GM21825 (cell line): Measurements from ENCODE around the gene ETV3L.
"Not testable (repeated sequence)": the region's sequence is repeated elsewhere in the genome, so short reads cannot be mapped to it uniquely, and the experiment has no call there.

Experiments
- ATAC-seq: cut with Tn5 transposase; IDR thresholded peaks from one replicate; pipeline ENCODE4 v1.9.1; 2021; ENCODE audit warnings: mild to moderate bottlenecking, moderate library complexity; ENCODE audit not compliant: unreplicated experiment

ETV3L gene

DNA sequence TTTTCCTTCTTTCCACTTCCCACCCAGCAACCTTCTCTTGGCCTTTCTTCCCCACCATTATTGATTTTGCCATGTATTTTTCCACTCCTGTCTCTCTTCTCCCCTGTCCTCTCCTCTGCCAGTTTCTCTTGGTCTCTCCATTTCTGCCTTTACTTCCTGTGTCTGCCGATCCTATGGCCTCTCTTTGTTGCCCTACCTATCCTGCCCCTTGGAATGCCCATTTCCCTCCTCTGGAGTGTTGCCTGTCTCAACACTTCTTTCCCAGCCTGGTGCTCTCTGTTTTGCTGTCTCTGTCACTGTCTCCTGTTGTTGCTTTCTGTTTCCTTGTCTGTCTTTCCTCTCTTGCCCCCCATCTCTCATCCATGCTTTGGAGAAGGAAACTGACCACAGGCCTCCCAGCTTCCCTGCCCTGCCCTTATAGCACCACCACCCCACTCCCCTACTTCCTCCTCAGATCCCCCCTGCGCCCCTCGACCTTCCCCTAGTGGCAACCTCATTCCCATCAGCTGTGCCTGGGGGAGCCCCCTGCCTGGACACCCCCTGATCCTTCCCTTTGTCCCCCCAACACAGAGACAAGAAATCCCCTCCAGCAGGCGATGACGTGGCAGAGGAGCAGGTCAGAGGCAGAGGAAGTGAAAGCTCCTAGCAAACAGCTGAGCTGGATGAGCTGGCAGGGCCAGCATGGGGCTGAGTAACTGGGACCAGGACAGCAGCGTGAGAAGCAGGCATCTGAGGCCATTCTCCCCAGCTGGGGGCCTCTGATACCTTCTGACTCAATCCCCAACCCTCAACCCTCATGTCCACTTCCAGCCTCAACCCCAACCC is 6.6 kb upstream of the ETV3L start:
- ATAC-seq = peak; percentile 74

GRCh38 chr1:157105298-157105987 is 5.8 kb upstream of the ETV3L start:
- no peak for ATAC-seq

DNA sequence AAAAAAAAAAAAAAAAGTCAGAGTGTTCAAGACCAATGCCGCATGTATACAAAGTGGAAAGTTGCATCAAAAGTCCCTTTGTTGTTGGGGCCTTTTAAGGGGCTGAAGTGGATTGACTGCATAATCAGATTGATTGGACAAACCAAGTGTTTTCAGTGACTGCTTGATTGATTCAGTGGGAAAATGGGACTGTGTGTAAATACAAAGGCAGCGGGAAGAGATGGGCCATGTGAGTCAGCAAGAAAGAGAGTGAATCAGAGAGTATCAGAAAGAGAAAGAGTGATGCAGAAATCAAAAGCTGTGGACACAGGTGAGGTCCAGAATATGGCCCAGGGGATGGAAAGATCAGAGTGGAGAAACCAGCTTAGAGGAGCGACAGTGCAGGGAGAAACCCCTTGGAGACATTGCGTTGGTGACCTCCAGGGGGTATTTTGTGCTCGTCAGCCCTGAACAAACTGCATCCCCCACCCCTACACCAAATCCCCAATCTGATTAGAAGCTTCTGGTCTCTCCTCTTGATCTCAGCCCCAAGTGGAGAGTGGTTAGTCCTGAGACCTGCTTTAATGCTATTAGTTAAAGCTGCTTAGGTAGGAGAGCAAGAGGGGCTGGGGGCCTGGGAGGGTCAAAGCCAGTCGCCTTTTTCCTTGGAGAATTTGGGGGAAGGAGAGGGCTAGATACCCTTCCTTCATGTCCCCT is 5.1 kb upstream of the ETV3L start:
- no peak for ATAC-seq

GRCh38 chr1:157103268-157103667 is 3.7 kb upstream of the ETV3L start:
- ATAC-seq = no peak

DNA sequence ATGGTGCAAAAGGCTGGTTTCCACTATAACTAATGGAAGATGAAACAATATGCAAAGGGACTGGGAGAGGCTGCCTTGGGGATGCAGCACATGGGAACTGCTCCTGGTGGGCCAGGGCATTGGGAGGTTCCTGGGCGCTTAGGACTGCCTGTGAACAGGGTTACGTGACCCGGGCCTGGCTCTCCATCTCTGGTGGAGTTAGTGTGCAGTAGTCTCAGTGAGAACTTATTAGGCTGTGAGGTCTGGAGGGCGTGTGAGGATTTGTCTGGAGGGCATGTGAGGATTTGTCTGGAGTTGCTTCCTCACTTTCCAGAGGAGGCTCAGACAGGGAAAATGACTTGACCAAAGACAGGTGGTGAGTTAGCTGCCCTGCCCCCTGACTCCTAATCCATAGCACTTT is 1.5 kb upstream of the ETV3L start:
- ATAC-seq = no peak

GRCh38 chr1:157098987-157099632 is 498 bp downstream of the ETV3L start:
- not testable (repeated sequence) for ATAC-seq

DNA sequence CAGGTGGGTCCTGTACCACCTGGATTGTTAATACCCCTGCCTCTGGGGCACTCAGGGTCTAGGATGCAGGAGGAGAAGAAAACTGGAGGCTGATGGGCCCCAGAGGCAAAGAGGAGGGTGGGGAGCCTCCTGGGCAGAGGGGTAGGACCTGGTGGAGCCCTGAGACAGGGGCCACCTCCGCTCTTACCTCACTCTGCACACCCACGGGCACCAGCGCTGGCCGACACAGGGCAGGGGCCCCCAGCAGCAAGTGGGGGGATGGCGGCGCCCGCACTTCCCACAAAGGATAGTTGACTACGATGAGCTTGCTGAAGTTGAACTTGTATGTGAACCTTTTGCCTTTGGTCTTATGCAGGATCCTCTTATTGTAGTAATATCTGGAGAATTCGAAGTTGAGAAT is 1.1 kb downstream of the ETV3L start:
- ATAC-seq = no peak

DNA sequence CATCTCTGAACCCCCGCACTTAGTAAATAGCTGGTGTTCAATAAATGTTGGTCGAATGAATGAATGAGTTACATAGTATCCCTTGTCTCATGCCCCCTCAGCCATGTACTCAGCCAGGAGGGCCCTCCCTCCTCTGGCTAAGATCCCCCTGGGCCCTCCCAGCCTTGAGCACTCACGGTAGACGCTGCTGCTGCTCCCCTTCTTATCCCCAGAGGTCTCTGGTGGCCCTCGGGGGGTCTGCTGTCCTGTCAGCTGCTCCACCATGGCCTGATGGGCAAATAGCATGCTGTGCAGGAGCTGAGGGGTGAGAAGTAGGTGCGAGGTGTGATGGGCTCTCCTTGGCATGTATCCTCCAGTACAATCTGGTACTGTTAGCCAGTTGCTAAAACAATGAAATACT is 1.9 kb downstream of the ETV3L start:
- no peak for ATAC-seq

- ATAC-seq = no peak
Observed at GRCh38 chr1:157096881-157097280, 2.7 kb downstream of the ETV3L start.

DNA sequence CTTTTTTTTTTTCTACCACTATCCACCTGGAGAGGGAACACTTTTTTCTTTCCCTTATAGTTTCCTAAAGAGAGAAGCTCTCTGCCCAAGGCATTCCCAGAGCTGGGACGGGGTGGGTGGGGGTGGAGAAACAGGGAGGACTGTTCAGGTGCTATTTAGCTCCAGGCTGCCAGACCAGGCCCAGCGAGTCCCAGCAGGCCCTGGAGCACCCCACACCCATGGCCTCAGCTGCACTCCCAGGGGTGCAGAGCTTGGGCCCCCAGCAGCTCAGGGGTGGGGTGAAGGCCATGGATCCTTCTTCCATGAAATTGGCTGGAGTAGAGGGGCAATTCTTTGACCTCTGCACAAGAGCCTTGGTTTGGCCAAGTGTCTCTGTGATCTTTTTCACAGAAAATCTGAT is 4.1 kb downstream of the ETV3L start:
- ATAC-seq = no peak

- ATAC-seq = no peak
Observed at GRCh38 chr1:157095091-157095490, 4.5 kb downstream of the ETV3L start.

DNA sequence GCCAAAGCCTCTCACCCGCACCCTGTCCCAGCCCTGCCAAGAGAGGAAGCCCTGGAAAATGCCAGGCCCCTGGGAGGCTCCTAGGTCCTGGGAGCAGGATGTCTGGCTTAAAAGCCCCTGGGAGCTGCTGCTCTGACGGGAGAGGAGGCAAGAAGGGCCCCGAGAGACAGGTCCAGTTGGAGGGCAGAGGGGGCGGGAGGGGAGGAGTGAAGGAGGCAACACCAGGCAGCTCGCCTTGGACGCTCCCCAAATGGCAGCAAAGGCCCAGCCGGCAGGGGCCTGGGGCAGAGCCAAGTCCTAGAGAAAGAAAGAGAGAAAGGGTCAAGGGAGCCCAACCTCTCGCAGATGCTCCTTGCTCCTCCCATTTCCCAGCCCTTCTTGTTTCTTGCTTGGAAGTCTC is 6.8 kb downstream of the ETV3L start:
- ATAC-seq = no peak

- ATAC-seq = no peak
Observed at GRCh38 chr1:157091668-157092273, 7.8 kb downstream of the ETV3L start.

GRCh38 chr1:157091186-157091585 is 8.4 kb downstream of the ETV3L start:
- ATAC-seq = no peak

DNA sequence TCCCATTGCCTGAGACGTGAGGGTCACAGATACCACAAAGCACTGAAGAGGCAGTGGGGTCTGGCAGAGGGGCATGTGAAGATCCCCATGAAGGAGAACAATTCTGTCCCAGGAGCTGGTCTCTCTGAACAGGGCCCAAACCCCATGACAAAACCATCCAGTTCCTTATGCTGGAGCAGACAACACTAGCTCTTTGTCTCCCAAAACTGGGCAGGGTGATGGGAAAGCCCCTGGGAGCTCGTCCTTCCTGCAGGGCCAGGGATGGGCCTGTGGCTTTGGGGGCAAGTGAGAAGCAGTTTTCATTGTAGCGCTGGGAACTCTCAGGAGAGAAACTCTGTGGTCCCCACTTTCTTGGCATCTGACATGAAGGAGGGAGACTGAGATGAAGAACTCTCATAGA is 8.8 kb downstream of the ETV3L start:
- no peak for ATAC-seq

GRCh38 chr1:157090196-157090647 is 9.4 kb downstream of the ETV3L start:
- no peak for ATAC-seq

GRCh38 chr1:157089789-157090188 is 9.8 kb downstream of the ETV3L start:
- ATAC-seq = no peak

DNA sequence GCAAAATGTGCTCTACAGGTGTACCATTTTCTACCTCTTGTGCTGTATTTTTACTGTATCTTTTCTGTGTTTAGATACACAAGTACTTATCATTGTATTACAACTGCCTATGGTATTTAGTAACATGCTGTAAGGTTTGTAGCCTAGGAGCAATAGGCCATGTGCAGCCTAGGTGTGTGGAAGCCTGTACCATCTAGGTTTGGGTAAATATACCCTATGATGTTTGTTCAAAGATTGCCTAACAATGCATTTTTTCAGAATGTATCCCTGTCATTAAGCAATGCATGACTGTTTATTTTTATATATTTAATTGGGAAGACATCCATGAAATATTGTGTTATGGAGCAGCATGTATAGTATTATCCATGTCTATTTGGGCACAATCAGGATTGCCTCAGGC is 11.0 kb downstream of the ETV3L start:
- ATAC-seq = no peak

DNA sequence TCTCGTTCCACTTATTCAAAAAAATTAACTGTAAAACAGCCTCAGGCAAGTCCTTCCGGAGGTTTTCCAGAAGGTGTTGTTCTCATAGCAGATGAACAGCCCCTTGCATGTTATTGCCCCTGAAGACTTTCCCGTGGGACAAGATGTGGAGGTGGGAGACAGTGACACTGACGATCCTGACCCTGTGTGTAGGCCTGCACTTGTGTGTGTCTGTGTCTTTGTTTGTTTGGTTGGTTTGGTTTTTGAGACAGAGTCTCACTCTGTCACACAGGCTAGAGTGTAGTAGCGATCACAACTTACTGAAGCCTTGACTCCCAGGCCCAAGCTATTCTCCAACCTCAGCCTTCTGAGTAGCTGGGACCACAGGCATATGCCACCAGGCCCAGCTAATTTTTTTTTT is 12.6 kb downstream of the ETV3L start:
- no peak for ATAC-seq

DNA sequence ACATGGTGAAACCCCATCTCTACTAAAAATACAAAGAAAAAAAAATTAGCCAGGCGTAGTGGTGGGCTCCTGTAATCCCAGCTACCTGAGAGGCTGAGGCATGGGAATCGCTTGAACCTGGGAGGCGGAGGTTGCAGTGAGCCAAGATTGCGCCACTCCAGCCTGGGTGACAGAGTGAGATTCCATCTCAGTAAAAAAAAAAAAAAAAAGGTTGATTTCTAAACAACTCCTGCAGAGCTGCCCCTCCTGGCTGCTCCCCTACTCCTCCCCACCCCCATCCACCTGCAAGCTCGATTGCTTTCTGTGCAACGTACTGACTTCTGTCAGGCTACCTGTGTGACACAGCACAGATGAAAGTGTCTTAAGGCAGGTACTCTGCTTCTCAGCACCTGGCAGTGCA is 13.3 kb downstream of the ETV3L start:
- ATAC-seq = no peak

DNA sequence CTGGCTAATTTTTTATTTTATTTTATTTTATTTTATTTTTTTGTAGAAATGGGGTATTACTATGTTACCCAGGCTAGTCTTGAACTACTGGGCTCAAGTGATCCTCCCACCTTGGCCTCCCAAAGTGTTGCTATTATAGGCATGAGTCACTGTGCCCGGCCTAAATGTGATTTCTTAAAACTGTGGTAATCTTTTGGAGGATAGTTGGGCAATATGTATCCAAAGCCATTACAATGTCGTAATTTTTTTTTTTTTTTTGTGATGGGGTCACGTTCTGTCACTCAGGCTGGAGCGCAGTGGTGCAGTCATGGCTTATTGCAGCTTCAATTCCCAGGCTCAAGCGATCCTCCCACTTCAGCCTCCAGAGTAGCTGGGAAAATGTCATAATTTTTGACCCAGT is 14.2 kb downstream of the ETV3L start:
- ATAC-seq = no peak
